Activated CD8-positive, alpha-beta memory T cell treated with anti-CD3 and anti-CD28 coated beads, Interleukin-2, amount 50 U/mL, for 48 hours (primary cell): ENCODE results near the gene INHA.

Experiments
- DNase-seq: peaks from one replicate; pipeline ENCODE4 v3.0.0-alpha.2; 2020

Gene INHA

DNA sequence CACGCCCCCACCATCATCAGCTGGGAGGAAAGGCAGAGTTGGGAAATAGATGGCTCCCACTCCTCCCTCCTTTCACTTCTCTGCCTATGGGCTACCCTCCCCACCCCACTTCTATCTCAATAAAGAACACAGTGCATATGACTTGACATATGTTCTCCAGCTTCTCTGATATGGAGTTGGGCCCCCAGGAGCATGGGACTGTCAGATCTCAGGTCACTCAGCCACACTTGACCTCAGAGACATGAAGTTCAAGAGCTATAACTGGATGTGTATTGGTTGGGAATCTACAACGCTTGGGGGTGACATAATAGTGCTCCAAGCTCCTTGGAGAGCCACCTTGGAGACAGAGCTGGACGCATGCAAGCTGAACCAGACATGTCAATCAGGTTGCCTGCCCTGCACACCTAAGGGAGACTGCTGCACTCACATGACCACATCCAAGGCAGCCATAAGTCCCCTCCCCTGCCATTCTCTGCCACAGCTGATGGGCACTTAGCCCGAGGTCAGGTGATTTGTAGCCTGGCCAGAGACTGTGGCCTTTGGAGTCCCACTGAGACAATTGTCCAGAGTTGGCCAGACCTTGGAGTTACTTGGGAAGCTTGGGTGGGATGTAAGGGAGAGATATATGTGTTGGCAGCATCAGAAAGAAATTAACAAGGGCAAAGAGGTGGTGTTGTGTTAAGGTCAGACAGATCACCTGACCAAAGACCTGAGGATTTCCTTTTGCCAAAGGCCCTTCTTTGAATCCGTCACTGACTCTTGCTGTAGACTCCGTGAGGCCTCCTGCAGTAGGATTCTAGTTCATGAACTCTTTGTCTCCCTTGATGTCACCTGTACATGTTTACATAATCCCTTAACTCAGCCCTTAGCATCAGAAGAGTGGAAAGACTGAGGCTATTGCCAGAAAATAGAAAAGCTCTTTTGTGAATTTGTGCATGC lies 3.7 kb downstream of the INHA start:
- DNase-seq: no peak

DNA sequence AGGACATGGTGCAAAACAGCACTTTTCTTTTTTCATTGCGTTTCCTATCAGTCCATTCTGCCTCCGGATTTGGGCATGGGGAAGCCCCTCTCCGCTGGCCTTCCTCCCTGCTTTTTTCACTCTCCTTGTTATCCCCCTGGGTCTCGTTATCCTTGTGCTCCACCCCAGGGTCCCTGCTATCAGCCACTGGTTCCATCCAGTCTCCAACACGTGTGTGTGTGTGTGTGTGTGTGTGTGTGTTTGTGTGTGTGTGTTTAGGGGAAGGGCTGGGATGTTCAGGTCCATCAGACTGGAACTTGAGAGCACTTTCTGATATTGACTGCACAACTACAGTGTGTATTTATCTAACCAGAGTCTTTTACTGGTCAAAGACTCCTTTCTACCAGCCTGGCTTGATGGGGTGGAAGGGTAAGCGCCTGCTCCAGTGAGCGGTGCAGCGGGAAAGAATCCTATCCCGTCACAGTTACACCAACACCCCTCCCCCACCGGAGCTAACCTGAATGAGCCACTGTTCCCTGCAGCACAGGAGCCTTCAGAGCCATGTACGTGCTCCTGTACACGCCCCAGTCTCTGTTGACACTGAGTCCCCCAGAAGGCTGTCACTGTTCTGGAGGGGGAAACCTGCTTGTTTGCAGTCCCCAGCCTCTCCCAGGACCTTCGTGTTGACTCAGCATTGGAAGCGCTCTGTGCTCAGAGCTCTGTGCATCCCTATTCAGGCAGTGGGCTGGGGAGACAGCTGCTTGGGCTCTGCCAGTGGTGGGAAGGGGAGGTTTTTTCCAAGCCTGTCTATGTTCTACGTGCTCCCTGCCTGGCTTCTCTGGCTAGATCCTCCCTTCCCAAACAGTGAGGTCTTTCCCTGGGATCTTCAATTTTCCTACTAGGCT lies 4.6 kb downstream of the INHA start:
- DNase-seq: no peak

DNA sequence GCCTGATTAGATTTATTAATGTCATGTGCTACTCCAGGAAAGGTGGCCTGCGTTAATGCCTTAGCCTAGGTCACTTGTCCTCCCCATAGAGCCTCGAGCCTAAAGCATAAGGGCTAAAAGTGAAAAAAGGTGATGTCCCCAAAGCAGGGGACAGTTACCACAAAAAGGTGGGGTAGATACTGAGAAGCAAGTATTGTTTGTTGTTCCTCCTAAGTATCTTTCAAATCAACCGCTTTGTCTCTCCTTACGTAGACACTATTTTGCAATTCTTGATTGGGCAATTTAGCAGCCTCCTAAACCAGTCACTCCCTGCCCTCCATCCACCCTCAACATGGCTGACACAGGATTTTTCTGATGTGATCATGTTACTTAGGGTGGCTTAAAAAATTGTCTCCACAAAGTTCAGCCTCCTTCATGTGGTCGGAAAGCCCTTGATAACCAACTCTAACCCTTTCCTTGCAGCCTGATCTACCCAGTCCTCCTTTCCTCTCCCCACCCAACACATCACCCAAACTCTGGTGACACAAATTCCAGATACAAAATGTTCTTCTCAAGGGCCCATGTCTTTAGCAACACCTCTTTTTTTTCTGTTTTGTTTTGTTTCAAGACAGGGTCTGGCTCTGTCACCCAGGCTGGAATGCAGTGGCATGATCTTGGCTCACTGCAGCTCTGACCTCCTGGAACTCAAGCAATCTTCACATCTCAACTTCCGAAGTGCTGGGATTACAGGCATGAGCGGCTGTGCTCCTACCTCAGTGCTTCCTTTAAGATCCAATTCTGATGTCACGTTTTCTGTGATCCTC lies 6.9 kb downstream of the INHA start:
- DNase-seq: no peak

DNA sequence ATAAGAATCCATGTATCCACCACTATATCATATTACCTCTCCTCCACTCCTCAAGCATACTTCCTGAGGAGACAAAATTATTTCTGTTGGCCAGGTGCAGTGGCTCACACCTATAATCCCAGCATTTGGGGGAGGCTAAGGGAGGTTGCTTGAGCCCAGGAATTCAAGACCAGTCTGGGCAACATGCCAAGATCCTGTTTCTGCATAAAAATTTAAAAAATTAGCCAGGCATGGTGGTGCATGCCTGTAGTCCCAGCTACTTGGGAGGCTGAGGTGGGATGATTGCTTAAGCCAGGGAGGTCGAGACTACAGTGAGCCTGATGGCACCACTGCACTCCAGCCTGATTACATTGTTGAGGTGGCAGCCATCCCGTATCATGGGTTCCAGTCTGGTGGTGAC lies 9.2 kb downstream of the INHA start:
- DNase-seq: no peak

- no peak for DNase-seq
These were observed 19.0 kb downstream of the INHA start for GRCh38 chr2:219591091-219591490.

DNA sequence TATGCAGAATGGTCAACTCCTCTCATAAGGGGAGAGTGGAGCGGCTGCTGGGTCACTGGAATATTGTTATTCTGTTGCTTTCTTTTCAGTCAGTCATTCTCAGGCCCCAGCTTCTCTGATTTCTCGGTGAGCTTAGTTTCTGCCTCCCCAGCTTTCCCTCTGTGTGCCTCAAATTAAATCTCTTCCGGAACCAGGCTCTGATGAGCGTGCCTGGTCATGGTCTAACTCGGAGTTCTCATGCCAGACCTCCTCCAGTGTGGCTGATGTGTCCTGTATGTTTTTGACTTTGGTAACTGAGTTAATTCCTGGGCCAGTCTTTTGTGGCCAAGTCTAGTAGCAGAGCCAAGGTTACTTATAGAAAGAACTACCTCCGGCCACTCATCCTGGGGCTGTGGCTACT lies 20.6 kb downstream of the INHA start:
- DNase-seq: no peak

DNA sequence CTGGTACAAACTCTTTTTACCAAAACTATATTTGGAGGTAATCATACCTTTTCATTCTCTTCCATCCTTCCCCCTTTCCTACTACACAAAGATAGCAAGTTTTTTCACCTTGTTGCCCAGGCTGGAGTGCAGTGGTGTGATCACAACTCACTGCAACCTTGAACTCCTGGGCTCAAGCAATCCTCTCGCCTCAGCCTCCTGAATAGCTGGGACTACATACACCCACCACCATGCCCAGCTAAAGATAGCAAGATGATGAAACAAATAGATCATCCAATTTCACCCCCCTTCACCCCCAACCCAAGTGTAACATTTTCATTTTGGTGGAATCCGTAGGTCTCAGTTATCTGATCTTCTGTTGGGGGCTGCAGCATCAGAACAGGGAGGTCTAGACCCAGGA lies 21.0 kb downstream of the INHA start:
- DNase-seq: no peak

- DNase-seq: no peak
These were observed 23.1 kb downstream of the INHA start for GRCh38 chr2:219595256-219595655.

DNA sequence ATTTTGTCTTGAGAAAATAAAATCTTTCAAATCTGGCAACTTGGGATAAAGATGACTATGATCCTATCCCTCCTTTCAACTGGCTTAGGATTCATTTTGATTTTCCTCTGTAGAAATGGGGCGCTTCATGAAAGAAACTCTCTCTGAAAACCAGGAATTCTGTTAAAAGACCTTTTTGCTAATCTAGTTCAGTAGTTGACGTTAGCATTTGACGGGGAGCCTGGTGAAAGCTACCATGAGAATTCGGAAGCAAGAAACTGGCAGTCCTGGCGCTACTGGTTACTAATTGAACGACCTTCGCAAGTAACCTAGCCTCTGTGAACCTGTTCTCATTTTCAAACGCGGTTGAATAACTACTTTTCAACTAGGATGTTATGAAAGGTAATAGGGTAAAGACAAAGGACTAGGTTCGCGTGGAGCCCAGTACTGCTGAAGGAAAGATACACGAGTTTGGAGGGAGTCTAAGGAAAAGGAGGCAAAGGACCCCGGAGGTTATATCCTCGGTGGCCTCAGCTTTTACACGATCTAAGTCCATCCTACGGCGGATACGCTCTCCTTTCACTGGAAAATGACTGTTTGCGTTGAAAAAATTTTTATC lies 24.9 kb downstream of the INHA start:
- no peak for DNase-seq

DNA sequence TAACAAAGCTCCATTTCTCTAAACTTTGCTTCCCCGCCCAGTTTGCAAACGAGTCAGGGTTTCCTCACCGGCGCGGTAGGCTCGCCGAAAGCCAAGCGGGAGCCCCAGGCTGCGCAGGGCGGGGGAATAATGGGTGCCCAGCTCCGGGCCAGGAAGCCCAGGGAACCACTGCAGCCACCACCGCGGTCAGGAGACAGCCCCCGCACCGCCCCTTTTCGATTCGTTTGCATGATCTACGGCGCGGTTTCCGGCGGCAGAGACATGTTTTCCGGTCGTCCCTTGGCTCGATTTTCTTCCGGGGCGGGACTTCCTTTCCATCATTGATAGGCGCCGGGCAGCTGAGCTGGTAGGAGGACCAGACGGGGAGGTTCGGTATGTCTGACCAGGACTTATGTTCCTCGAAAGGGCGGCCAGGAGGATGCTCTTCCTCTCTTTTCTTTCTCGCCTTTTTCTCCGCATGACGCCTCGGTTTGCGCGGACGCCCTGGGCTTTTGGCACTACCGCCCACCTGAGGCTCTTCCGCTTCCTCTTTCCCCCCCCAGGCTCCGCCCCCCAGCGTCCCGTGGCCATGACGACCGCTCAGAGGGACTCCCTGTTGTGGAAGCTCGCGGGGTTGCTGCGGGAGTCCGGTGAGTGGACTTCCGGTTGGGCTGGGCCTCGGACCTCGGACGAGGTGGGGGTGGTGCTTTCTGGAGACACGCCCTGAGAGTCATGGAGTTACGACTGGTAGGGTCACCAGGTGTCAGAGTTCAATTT lies 25.6 kb downstream of the INHA start, which contains the start of gene STK11IP:
Gene STK11IP, plus strand, starts transcription at position 306 of the 756 bp plus-strand sequence. Its CDS starts 263 bp downstream, at position 569.
- DNase-seq: peak; percentile 93

- no peak for DNase-seq
These were observed 26.4 kb downstream of the INHA start for GRCh38 chr2:219598308-219599078.

DNA sequence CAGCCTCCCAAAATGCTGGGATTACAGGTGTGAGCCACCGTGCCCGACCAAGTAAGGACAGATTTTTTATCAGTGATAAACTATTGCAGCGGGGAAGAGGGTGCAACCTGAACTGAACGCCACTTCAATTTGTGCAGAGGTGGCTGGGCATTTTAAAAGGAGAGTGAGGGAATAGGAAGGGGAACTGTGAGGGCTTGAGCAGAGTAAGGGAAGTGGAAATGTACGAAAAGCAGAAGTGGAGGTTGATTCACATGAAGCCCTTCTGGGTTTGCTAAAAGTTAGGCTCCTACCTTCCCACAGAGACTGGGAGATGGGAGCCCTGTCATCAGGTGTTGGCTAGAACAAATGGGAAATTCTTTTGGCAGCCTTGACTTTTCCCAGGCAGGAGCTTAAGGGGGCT lies 31.7 kb downstream of the INHA start:
- DNase-seq: no peak

DNA sequence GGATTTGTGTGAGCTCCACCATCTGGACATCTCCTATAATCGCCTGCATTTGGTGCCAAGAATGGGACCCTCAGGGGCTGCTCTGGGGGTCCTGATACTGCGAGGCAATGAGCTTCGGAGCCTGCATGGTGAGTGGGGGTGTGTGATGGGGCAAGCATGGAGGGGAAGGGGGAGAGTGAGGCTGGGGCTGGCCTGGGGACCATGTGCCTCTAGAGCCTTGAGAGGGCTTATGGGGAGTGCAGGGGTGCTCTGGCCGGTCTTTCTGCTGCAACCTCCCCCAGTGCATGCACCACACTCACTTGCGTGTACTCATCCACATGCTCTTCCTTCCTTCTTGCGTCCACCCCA lies 33.5 kb downstream of the INHA start:
- no peak for DNase-seq

- no peak for DNase-seq
These were observed 35.8 kb downstream of the INHA start for GRCh38 chr2:219607931-219608330.

GRCh38 chr2:219608399-219608964 lies 36.4 kb downstream of the INHA start:
- no peak for DNase-seq

- DNase-seq: no peak
These were observed 37.1 kb downstream of the INHA start for GRCh38 chr2:219609149-219609750.

DNA sequence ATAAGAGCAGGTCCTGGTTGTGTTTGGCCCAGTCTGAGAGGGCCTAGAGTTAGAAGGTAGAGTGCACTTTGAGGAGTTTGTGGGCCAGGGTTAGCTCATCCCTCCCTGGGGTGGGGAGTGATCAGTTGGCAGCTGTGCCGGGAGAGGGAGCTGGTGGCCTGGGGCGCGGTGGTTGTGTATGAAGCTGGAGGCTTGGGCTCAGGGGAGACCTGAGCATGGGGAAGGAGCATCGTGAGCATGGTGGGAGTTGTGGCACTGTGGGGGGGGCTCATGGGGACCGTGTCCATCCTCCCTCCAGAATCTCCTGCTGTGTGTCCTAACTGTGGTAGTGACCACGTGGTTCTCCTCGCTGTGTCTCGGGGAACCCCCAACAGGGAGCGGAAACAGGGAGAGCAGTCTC lies 39.2 kb downstream of the INHA start:
- DNase-seq: no peak

- no peak for DNase-seq
These were observed 39.9 kb downstream of the INHA start for GRCh38 chr2:219611866-219612576.

- DNase-seq: no peak
These were observed 40.6 kb downstream of the INHA start for GRCh38 chr2:219612577-219613286.
